ENCODE results near the gene INTS11.

Gene INTS11

DNA sequence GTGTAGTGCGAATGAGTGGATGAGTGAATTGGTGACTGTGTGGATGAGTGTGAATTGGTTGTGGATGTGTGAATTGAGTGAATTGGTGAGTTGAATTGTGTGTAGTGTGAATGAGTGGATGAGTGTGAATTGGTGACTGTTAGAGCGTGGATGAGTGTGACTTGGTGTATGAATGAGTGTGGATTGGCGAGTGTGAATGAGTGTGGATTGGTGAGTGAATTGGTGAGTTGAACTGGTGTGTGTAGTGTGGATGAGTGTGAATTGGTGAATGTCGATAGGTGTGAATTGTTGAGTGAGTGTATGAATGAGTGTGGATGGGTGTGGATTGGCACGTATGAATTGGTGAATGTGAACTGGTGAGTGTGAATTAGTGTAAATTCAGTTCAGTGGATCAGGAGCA is 42.9 kb upstream of the INTS11 start:
- H3K4me3 ChIP-seq (ENCODE audit: low read depth, low read length) = no peak overlapping the region
- no peak for TF ChIP-seq CTCF (IDR thresholded peaks at IDR 0.05; ENCODE audit: borderline replicate concordance, insufficient read depth, low read depth, low read length)

DNA sequence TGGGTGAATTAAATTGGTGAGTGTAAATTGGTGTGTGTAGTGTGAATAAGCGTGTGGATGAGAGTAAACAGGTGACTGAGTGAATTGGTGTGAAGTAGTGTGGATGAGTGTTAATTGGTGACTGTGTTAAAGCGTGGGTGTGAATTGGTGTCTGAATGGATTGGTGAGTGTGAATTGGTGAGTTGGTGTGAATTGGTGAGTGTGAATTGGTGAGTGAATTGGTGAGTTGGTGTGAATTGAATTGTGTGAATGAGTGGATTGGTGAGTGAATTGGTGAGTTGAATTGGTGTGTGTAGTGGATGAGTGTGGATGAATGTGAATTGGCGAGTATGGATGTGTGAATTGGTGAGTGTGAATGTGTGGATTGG is 42.2 kb upstream of the INTS11 start:
- no peak for TF ChIP-seq CTCF (IDR thresholded peaks at IDR 0.05; ENCODE audit: borderline replicate concordance, insufficient read depth, low read depth, low read length)
- no peak overlapping the region for H3K4me3 ChIP-seq (ENCODE audit: low read depth, low read length)

- no peak for TF ChIP-seq CTCF (IDR thresholded peaks at IDR 0.05; ENCODE audit: borderline replicate concordance, insufficient read depth, low read depth, low read length)
- no peak overlapping the region for H3K4me3 ChIP-seq (ENCODE audit: low read depth, low read length)
These were observed 41.6 kb upstream of the INTS11 start for GRCh38 chr1:1365875-1366698.

GRCh38 chr1:1364266-1364665 is 39.8 kb upstream of the INTS11 start:
- no peak overlapping the region for H3K4me3 ChIP-seq (ENCODE audit: low read depth, low read length)

GRCh38 chr1:1361982-1362423 is 37.5 kb upstream of the INTS11 start:
- H3K4me3 ChIP-seq (ENCODE audit: low read depth, low read length) = no peak overlapping the region
- TF ChIP-seq CTCF (IDR thresholded peaks at IDR 0.05; ENCODE audit: borderline replicate concordance, insufficient read depth, low read depth, low read length) = no peak

More at GRCh38 chr1:1364266-1364665, 39.8 kb upstream of the INTS11 start:
- TF ChIP-seq CTCF (IDR thresholded peaks at IDR 0.05; ENCODE audit: borderline replicate concordance, insufficient read depth, low read depth, low read length) = no peak

- H3K4me3 ChIP-seq (ENCODE audit: low read depth, low read length) = no peak overlapping the region
- TF ChIP-seq CTCF (IDR thresholded peaks at IDR 0.05; ENCODE audit: borderline replicate concordance, insufficient read depth, low read depth, low read length) = no peak
These were observed 36.9 kb upstream of the INTS11 start for GRCh38 chr1:1361233-1361981.

Measured in GM12875 (cell line).